GM12878 (cell line): ENCODE results near the gene OPCML.

Source experiments
- CEBPZ ChIP-seq: fragments of 150-350 bp; IDR thresholded peaks from 2 replicates; pipeline ENCODE4 v1.6.1; 2016; ENCODE audit warnings: low read depth, low read length
- CREB1 ChIP-seq: IDR thresholded peaks from 2 replicates; pipeline ENCODE4 v1.6.1; 2012; ENCODE audit warnings: low read depth, mild to moderate bottlenecking, inconsistent platforms
- CTCF ChIP-seq, 3 experiments: IDR thresholded peaks in 2 of 3; conservative IDR thresholded peaks in 1 of 3; 2 replicates each; pipeline ENCODE4 v1.5.1; 2011; ENCODE audit warnings: low read depth in 3 of 3, low read length in 3 of 3, mild to moderate bottlenecking in 3 of 3, control low read depth in 2 of 3, moderate library complexity in 2 of 3, inconsistent platforms in 1 of 3, mixed read lengths in 1 of 3; ENCODE audit not compliant: control insufficient read depth in 2 of 3, insufficient read depth in 1 of 3; ENCODE audit errors: extremely low read depth in 1 of 3
- EED ChIP-seq: sonication (generic); IDR thresholded peaks from 2 replicates; pipeline ENCODE4 v1.6.1; 2016; ENCODE audit warnings: antibody characterized with exemption, low read depth
- EZH2 ChIP-seq: IDR thresholded peaks from 2 replicates; pipeline ENCODE4 v1.6.1; 2012; ENCODE audit warnings: low read depth, mild to moderate bottlenecking, control low read depth, inconsistent platforms, low read length, borderline replicate concordance; ENCODE audit not compliant: control insufficient read depth
- JUND ChIP-seq: IDR thresholded peaks from 2 replicates; pipeline ENCODE4 v1.6.1; 2012; ENCODE audit warnings: low read depth, mild to moderate bottlenecking, low read length, improper control_type of control experiment, moderate library complexity
- NFIC ChIP-seq: IDR thresholded peaks from 2 replicates; pipeline ENCODE4 v1.6.1; 2012; ENCODE audit warnings: low read depth, mild to moderate bottlenecking, inconsistent platforms, low read length, moderate library complexity
- NRF1 ChIP-seq: conservative IDR thresholded peaks from 2 replicates; pipeline ENCODE4 v1.6.1; 2011; ENCODE audit warnings: mild to moderate bottlenecking, low read depth, low read length, improper control_type of control experiment
- POLR2A ChIP-seq: IDR thresholded peaks from 2 replicates; pipeline ENCODE4 v1.6.1; 2011; ENCODE audit warnings: low read depth, mild to moderate bottlenecking, low read length
- POLR2AphosphoS5 ChIP-seq: IDR thresholded peaks from 2 replicates; pipeline ENCODE4 v1.6.1; 2011; ENCODE audit warnings: mild to moderate bottlenecking, low read length, inconsistent platforms
- SPI1 ChIP-seq: IDR thresholded peaks from 2 replicates; pipeline ENCODE4 v1.6.1; 2011; ENCODE audit warnings: low read depth, mild to moderate bottlenecking, low read length, moderate library complexity, borderline replicate concordance; ENCODE audit not compliant: insufficient read depth
- SREBF1 ChIP-seq: IDR thresholded peaks from 2 replicates; pipeline ENCODE4 v1.6.1; 2012; ENCODE audit warnings: mild to moderate bottlenecking, low read length
- TF ChIP-seq, protein P1 (sequence below): IDR thresholded peaks from 2 replicates; pipeline ENCODE4 v1.6.1; 2012; ENCODE audit warnings: low read depth, low read length, improper control_type of control experiment
- TF ChIP-seq, protein P2 (sequence below): fragments of 450-650 bp; IDR thresholded peaks from 2 replicates; pipeline ENCODE4 v1.6.1; 2017; ENCODE audit warnings: mild to moderate bottlenecking

GRCh38 chr11:132773751-132774150 is 758.5 kb downstream of the OPCML start:
- TF ChIP-seq CREB1 (no peak), NFIC (no peak), EZH2 (no peak), CTCF (IDR thresholded peaks at IDR 0.05 in 2 of 3, conservative IDR thresholded peaks at IDR 0.05 in 1 of 3; ENCODE audit: control insufficient read depth in 2 of 3, extremely low read depth in 1 of 3, insufficient read depth in 1 of 3, low read depth in 3 of 3, low read length in 3 of 3) (no peak), JUND (no peak), SREBF1 (no peak), EED (no peak), POLR2A (no peak), CEBPZ (no peak), SPI1 (no peak), NRF1 (no peak), POLR2AphosphoS5 (no peak)
- TF ChIP-seq, protein P1, sequence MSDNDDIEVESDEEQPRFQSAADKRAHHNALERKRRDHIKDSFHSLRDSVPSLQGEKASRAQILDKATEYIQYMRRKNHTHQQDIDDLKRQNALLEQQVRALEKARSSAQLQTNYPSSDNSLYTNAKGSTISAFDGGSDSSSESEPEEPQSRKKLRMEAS: no peak
- TF ChIP-seq, protein P2, sequence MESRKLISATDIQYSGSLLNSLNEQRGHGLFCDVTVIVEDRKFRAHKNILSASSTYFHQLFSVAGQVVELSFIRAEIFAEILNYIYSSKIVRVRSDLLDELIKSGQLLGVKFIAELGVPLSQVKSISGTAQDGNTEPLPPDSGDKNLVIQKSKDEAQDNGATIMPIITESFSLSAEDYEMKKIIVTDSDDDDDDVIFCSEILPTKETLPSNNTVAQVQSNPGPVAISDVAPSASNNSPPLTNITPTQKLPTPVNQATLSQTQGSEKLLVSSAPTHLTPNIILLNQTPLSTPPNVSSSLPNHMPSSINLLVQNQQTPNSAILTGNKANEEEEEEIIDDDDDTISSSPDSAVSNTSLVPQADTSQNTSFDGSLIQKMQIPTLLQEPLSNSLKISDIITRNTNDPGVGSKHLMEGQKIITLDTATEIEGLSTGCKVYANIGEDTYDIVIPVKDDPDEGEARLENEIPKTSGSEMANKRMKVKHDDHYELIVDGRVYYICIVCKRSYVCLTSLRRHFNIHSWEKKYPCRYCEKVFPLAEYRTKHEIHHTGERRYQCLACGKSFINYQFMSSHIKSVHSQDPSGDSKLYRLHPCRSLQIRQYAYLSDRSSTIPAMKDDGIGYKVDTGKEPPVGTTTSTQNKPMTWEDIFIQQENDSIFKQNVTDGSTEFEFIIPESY: no peak
